ENCODE measurements around the gene STK26.
"Not testable (repeated sequence)": the region's sequence is repeated elsewhere in the genome, so short reads cannot be mapped to it uniquely, and the experiment has no call there.

Gene STK26

GRCh38 chrX:132022967-132023895 lies at the start of gene STK26:
Gene STK26, plus strand, starts transcription at chrX:132023302. Its CDS starts 316 bp downstream, at chrX:132023618.
- Histone ChIP-seq H3K4me3 (ENCODE audit: low read length) (peak within 1 kb of the TSS; percentile 81), H3K9ac (ENCODE audit: low read length) (peak within 1 kb of the TSS; percentile 64), H3K36me3 (ENCODE audit: control insufficient read depth, insufficient read depth, low read length, severe bottlenecking) (no peaks in the 10 kb centered on the region), H3K9me3 (ENCODE audit: control insufficient read depth, low read length) (no peaks in the 10 kb centered on the region), H3K4me1 (ENCODE audit: control insufficient read depth, insufficient read depth, low read length) (no peaks in the 10 kb centered on the region), H3K27me3 (replicated peaks; ENCODE audit: control insufficient read depth, insufficient read depth, low read length) (peaks cover 8% of the 10 kb centered on the region)
- peak; percentile 79 for DNase-seq (ENCODE audit: low read depth)

GRCh38 chrX:131975851-131976250 lies 47.3 kb upstream of the STK26 start:
- no peak overlapping the region for H3K4me3 ChIP-seq (ENCODE audit: low read length)
- H3K9me3 ChIP-seq (ENCODE audit: control insufficient read depth, low read length), result peaks cover 6% of the 10 kb centered on the region
- DNase-seq (ENCODE audit: low read depth), result peak; percentile 46
- peaks cover 15% of the 10 kb centered on the region for H3K27me3 ChIP-seq (replicated peaks; ENCODE audit: control insufficient read depth, insufficient read depth, low read length)
- no peaks in the 10 kb centered on the region for H3K4me1 ChIP-seq (ENCODE audit: control insufficient read depth, insufficient read depth, low read length)
- no peaks in the 10 kb centered on the region for H3K36me3 ChIP-seq (ENCODE audit: control insufficient read depth, insufficient read depth, low read length, severe bottlenecking)
- H3K9ac ChIP-seq (ENCODE audit: low read length), result no peak overlapping the region

- Histone ChIP-seq H3K27me3 (replicated peaks; ENCODE audit: control insufficient read depth, insufficient read depth, low read length) (peaks cover 17% of the 10 kb centered on the region), H3K9me3 (ENCODE audit: control insufficient read depth, low read length) (peaks cover 9% of the 10 kb centered on the region)
- peak; percentile 34 for DNase-seq (ENCODE audit: low read depth)
Measured at GRCh38 chrX:131977619-131978018, 45.5 kb upstream of the STK26 start.

GRCh38 chrX:131979116-131979515 lies 44.0 kb upstream of the STK26 start:
- no peaks in the 10 kb centered on the region for H3K36me3 ChIP-seq (ENCODE audit: control insufficient read depth, insufficient read depth, low read length, severe bottlenecking)
- peaks cover 3% of the 10 kb centered on the region for H3K9me3 ChIP-seq (ENCODE audit: control insufficient read depth, low read length)
- H3K4me3 ChIP-seq (ENCODE audit: low read length), result no peak overlapping the region
- peaks cover 18% of the 10 kb centered on the region for H3K27me3 ChIP-seq (replicated peaks; ENCODE audit: control insufficient read depth, insufficient read depth, low read length)
- no peak for DNase-seq (ENCODE audit: low read depth)
- H3K4me1 ChIP-seq (ENCODE audit: control insufficient read depth, insufficient read depth, low read length), result no peaks in the 10 kb centered on the region
- no peak overlapping the region for H3K9ac ChIP-seq (ENCODE audit: low read length)

More at GRCh38 chrX:131977619-131978018, 45.5 kb upstream of the STK26 start:
- Histone ChIP-seq H3K36me3 (ENCODE audit: control insufficient read depth, insufficient read depth, low read length, severe bottlenecking) (no peaks in the 10 kb centered on the region), H3K9ac (ENCODE audit: low read length) (no peak overlapping the region), H3K4me1 (ENCODE audit: control insufficient read depth, insufficient read depth, low read length) (no peaks in the 10 kb centered on the region), H3K4me3 (ENCODE audit: low read length) (no peak overlapping the region)

GRCh38 chrX:131985526-131986049 lies 37.5 kb upstream of the STK26 start:
- Histone ChIP-seq H3K4me1 (ENCODE audit: control insufficient read depth, insufficient read depth, low read length) (no peaks in the 10 kb centered on the region), H3K27me3 (replicated peaks; ENCODE audit: control insufficient read depth, insufficient read depth, low read length) (peaks cover 31% of the 10 kb centered on the region), H3K9ac (ENCODE audit: low read length) (no peak overlapping the region), H3K4me3 (ENCODE audit: low read length) (no peak overlapping the region), H3K9me3 (ENCODE audit: control insufficient read depth, low read length) (peaks cover 3% of the 10 kb centered on the region), H3K36me3 (ENCODE audit: control insufficient read depth, insufficient read depth, low read length, severe bottlenecking) (no peaks in the 10 kb centered on the region)
- no peak for DNase-seq (ENCODE audit: low read depth)

GRCh38 chrX:131987252-131987651 lies 35.9 kb upstream of the STK26 start:
- Histone ChIP-seq H3K9me3 (ENCODE audit: control insufficient read depth, low read length) (peaks cover 3% of the 10 kb centered on the region), H3K36me3 (ENCODE audit: control insufficient read depth, insufficient read depth, low read length, severe bottlenecking) (no peaks in the 10 kb centered on the region), H3K9ac (ENCODE audit: low read length) (no peak overlapping the region), H3K4me1 (ENCODE audit: control insufficient read depth, insufficient read depth, low read length) (no peaks in the 10 kb centered on the region), H3K4me3 (ENCODE audit: low read length) (no peak overlapping the region), H3K27me3 (replicated peaks; ENCODE audit: control insufficient read depth, insufficient read depth, low read length) (peaks cover 28% of the 10 kb centered on the region)
- DNase-seq (ENCODE audit: low read depth), result no peak

GRCh38 chrX:131988236-131988635 lies 34.9 kb upstream of the STK26 start:
- Histone ChIP-seq H3K4me1 (ENCODE audit: control insufficient read depth, insufficient read depth, low read length) (no peaks in the 10 kb centered on the region), H3K27me3 (replicated peaks; ENCODE audit: control insufficient read depth, insufficient read depth, low read length) (peaks cover 18% of the 10 kb centered on the region), H3K9me3 (ENCODE audit: control insufficient read depth, low read length) (no peaks in the 10 kb centered on the region), H3K4me3 (ENCODE audit: low read length) (no peak overlapping the region), H3K9ac (ENCODE audit: low read length) (no peak overlapping the region), H3K36me3 (ENCODE audit: control insufficient read depth, insufficient read depth, low read length, severe bottlenecking) (no peaks in the 10 kb centered on the region)
- no peak for DNase-seq (ENCODE audit: low read depth)

- Histone ChIP-seq H3K4me1 (ENCODE audit: control insufficient read depth, insufficient read depth, low read length) (no peaks in the 10 kb centered on the region), H3K27me3 (replicated peaks; ENCODE audit: control insufficient read depth, insufficient read depth, low read length) (peaks cover 13% of the 10 kb centered on the region), H3K9me3 (ENCODE audit: control insufficient read depth, low read length) (no peaks in the 10 kb centered on the region), H3K36me3 (ENCODE audit: control insufficient read depth, insufficient read depth, low read length, severe bottlenecking) (no peaks in the 10 kb centered on the region), H3K4me3 (ENCODE audit: low read length) (no peak overlapping the region), H3K9ac (ENCODE audit: low read length) (no peak overlapping the region)
- no peak for DNase-seq (ENCODE audit: low read depth)
Measured at GRCh38 chrX:132001127-132001526, 22.0 kb upstream of the STK26 start.

- Histone ChIP-seq H3K9ac (ENCODE audit: low read length) (no peak overlapping the region), H3K4me3 (ENCODE audit: low read length) (no peak overlapping the region), H3K36me3 (ENCODE audit: control insufficient read depth, insufficient read depth, low read length, severe bottlenecking) (no peaks in the 10 kb centered on the region), H3K27me3 (replicated peaks; ENCODE audit: control insufficient read depth, insufficient read depth, low read length) (peaks cover 18% of the 10 kb centered on the region), H3K9me3 (ENCODE audit: control insufficient read depth, low read length) (no peaks in the 10 kb centered on the region), H3K4me1 (ENCODE audit: control insufficient read depth, insufficient read depth, low read length) (no peaks in the 10 kb centered on the region)
- DNase-seq (ENCODE audit: low read depth), result no peak
Measured at GRCh38 chrX:132004728-132005127, 18.4 kb upstream of the STK26 start.

GRCh38 chrX:132009350-132009749 lies 13.8 kb upstream of the STK26 start:
- Histone ChIP-seq H3K4me1 (ENCODE audit: control insufficient read depth, insufficient read depth, low read length) (no peaks in the 10 kb centered on the region), H3K36me3 (ENCODE audit: control insufficient read depth, insufficient read depth, low read length, severe bottlenecking) (no peaks in the 10 kb centered on the region), H3K27me3 (replicated peaks; ENCODE audit: control insufficient read depth, insufficient read depth, low read length) (peaks cover 20% of the 10 kb centered on the region), H3K9ac (ENCODE audit: low read length) (no peak overlapping the region), H3K4me3 (ENCODE audit: low read length) (no peak overlapping the region), H3K9me3 (ENCODE audit: control insufficient read depth, low read length) (no peaks in the 10 kb centered on the region)
- no peak for DNase-seq (ENCODE audit: low read depth)

- H3K9ac ChIP-seq (ENCODE audit: low read length); H3K4me3 ChIP-seq (ENCODE audit: low read length); DNase-seq (ENCODE audit: low read depth); H3K36me3 ChIP-seq (ENCODE audit: control insufficient read depth, insufficient read depth, low read length, severe bottlenecking); H3K9me3 ChIP-seq (ENCODE audit: control insufficient read depth, low read length); H3K4me1 ChIP-seq (ENCODE audit: control insufficient read depth, insufficient read depth, low read length): not testable (repeated sequence)
- H3K27me3 ChIP-seq (replicated peaks; ENCODE audit: control insufficient read depth, insufficient read depth, low read length), result peaks cover 20% of the 10 kb centered on the region
Measured at GRCh38 chrX:132010213-132010612, 12.9 kb upstream of the STK26 start.
